Astrocyte (in vitro differentiated cells and primary cell): ENCODE results near the gene CCDC57. TPM values are rescaled to one million over a fixed set of nuclear protein-coding genes. Genes with fewer than 3 reads are reported as not detected.

Experiments
- DNase-seq: peaks from one replicate; pipeline ENCODE4 v3.0.0-alpha.2; 2010; ENCODE audit warnings: low read depth
- FAIRE-seq: peaks from 2 replicates; lab custom pipeline; 2011; peaks lifted over from hg19 to GRCh38; lab: Jason Lieb, UNC
- H2AFZ ChIP-seq: 2 replicates; pipeline ENCODE4 v1.6.0; 2012; ENCODE audit warnings: low read depth, low read length, inconsistent platforms
- H3K27ac ChIP-seq: 2 replicates; pipeline ENCODE4 v1.5.1; 2011; ENCODE audit warnings: low read depth, low read length, inconsistent platforms
- H3K27me3 ChIP-seq: 2 replicates; pipeline ENCODE4 v1.6.0; 2011; ENCODE audit warnings: low read length, inconsistent platforms; ENCODE audit not compliant: insufficient read depth
- H3K36me3 ChIP-seq: 2 replicates; pipeline ENCODE4 v1.5.1; 2011; ENCODE audit warnings: low read length, inconsistent platforms; ENCODE audit not compliant: insufficient read depth
- H3K4me1 ChIP-seq: 2 replicates; pipeline ENCODE4 v1.5.1; 2011; ENCODE audit warnings: low read length, inconsistent platforms; ENCODE audit not compliant: insufficient read depth
- H3K4me2 ChIP-seq: 2 replicates; pipeline ENCODE4 v1.6.0; 2012; ENCODE audit warnings: low read length, inconsistent platforms
- H3K4me3 ChIP-seq: 2 replicates; pipeline ENCODE4 v1.5.1; 2011; ENCODE audit warnings: low read depth, mild to moderate bottlenecking, low read length, inconsistent platforms; ENCODE audit not compliant: insufficient read depth
- H3K79me2 ChIP-seq: 2 replicates; pipeline ENCODE4 v1.6.0; 2012; ENCODE audit warnings: mild to moderate bottlenecking, low read length, inconsistent platforms; ENCODE audit not compliant: insufficient read depth
- H3K9ac ChIP-seq: 2 replicates; pipeline ENCODE4 v1.6.0; 2012; ENCODE audit warnings: mild to moderate bottlenecking, low read length, inconsistent platforms
- H3K9me3 ChIP-seq: 2 replicates; pipeline ENCODE4 v1.5.1; 2012; ENCODE audit warnings: low read depth, mild to moderate bottlenecking, low read length, inconsistent platforms; ENCODE audit not compliant: insufficient read depth
- H4K20me1 ChIP-seq: 2 replicates; pipeline ENCODE4 v1.6.0; 2012; ENCODE audit warnings: low read length, inconsistent platforms; ENCODE audit not compliant: insufficient read depth
- H3K27ac Mint-ChIP-seq: one replicate; pipeline ENCODE4 v1.8.0; 2021; ENCODE audit warnings: mild to moderate bottlenecking, mixed read lengths; ENCODE audit not compliant: unreplicated experiment
- H3K27me3 Mint-ChIP-seq: one replicate; pipeline ENCODE4 v1.8.0; 2021; ENCODE audit warnings: low read depth, mixed read lengths; ENCODE audit not compliant: unreplicated experiment
- H3K36me3 Mint-ChIP-seq: one replicate; pipeline ENCODE4 v1.8.0; 2021; ENCODE audit warnings: low read depth, mixed read lengths; ENCODE audit not compliant: unreplicated experiment
- H3K4me1 Mint-ChIP-seq: one replicate; pipeline ENCODE4 v1.8.0; 2021; ENCODE audit warnings: low read depth, mixed read lengths; ENCODE audit not compliant: unreplicated experiment
- H3K4me3 Mint-ChIP-seq: one replicate; pipeline ENCODE4 v1.8.0; 2021; ENCODE audit warnings: mild to moderate bottlenecking, moderate library complexity, mixed read lengths; ENCODE audit not compliant: unreplicated experiment
- H3K9me3 Mint-ChIP-seq: one replicate; pipeline ENCODE4 v1.8.0; 2021; ENCODE audit warnings: mild to moderate bottlenecking, mixed read lengths; ENCODE audit not compliant: unreplicated experiment
- CTCF ChIP-seq: IDR thresholded peaks from 2 replicates; pipeline ENCODE4 v1.5.1; 2011; ENCODE audit warnings: low read depth, mild to moderate bottlenecking, inconsistent platforms, low read length, moderate library complexity; ENCODE audit not compliant: insufficient read depth
- EZH2 ChIP-seq: IDR thresholded peaks from 2 replicates; pipeline ENCODE4 v1.6.1; 2012; ENCODE audit warnings: mild to moderate bottlenecking, low read length, inconsistent platforms; ENCODE audit not compliant: insufficient read depth
- total RNA-seq: library from RNA; stranded (reverse); gene quantifications from 2 replicates; pipeline ENCODE4 v1.2.1, GENCODE V29; 2021

The CCDC57 gene
- total RNA-seq, 1 donor from 2014 or later = 20.4 TPM

- FAIRE-seq (no peak), DNase-seq (no peak)
- Mint-ChIP-seq H3K36me3 (peaks cover 2% of the 10 kb centered on the region), H3K27me3 (peaks cover 3% of the 10 kb centered on the region), H3K27ac (no peak overlapping the region), H3K4me1 (no peaks in the 10 kb centered on the region), H3K4me3 (no peak overlapping the region), H3K9me3 (no peaks in the 10 kb centered on the region)
- Histone ChIP-seq H3K36me3 (no peaks in the 10 kb centered on the region), H3K27ac (no peak overlapping the region), H3K9ac (no peak overlapping the region), H3K4me1 (no peaks in the 10 kb centered on the region), H3K9me3 (no peaks in the 10 kb centered on the region), H3K4me2 (no peak overlapping the region), H3K4me3 (no peak overlapping the region), H4K20me1 (peaks cover 27% of the 10 kb centered on the region), H3K79me2 (no peaks in the 10 kb centered on the region), H2AFZ (no peak overlapping the region), H3K27me3 (no peaks in the 10 kb centered on the region)
- no peak for TF ChIP-seq EZH2
These were observed 136.4 kb downstream of the CCDC57 start for GRCh38 chr17:82076018-82076784.

- no peaks in the 10 kb centered on the region for H3K9me3 Mint-ChIP-seq
- no peak overlapping the region for H3K27ac Mint-ChIP-seq
- no peaks in the 10 kb centered on the region for H3K4me1 ChIP-seq
- peaks cover 3% of the 10 kb centered on the region for H3K27me3 Mint-ChIP-seq
- no peak overlapping the region for H3K4me3 ChIP-seq
- H3K36me3 ChIP-seq = no peaks in the 10 kb centered on the region
- H3K9ac ChIP-seq = no peak overlapping the region
- no peak overlapping the region for H2AFZ ChIP-seq
- H3K4me2 ChIP-seq = no peak overlapping the region
- H4K20me1 ChIP-seq = peaks cover 6% of the 10 kb centered on the region
- no peaks in the 10 kb centered on the region for H3K9me3 ChIP-seq
- FAIRE-seq (no peak), DNase-seq (no peak)
- no peaks in the 10 kb centered on the region for H3K4me1 Mint-ChIP-seq
- no peaks in the 10 kb centered on the region for H3K27me3 ChIP-seq
- no peaks in the 10 kb centered on the region for H3K79me2 ChIP-seq
- H3K27ac ChIP-seq = no peak overlapping the region
- H3K36me3 Mint-ChIP-seq = peaks cover 2% of the 10 kb centered on the region
- H3K4me3 Mint-ChIP-seq = no peak overlapping the region
- no peak for TF ChIP-seq EZH2
- TF ChIP-seq CTCF = no peak
These were observed 139.2 kb downstream of the CCDC57 start for GRCh38 chr17:82073446-82073845.

GRCh38 chr17:82072827-82073226 is 139.8 kb downstream of the CCDC57 start:
- Histone ChIP-seq H3K36me3 (no peaks in the 10 kb centered on the region), H3K79me2 (no peaks in the 10 kb centered on the region), H3K9me3 (no peaks in the 10 kb centered on the region), H2AFZ (no peak overlapping the region), H3K9ac (no peak overlapping the region), H3K4me2 (no peak overlapping the region), H3K27me3 (no peaks in the 10 kb centered on the region), H4K20me1 (peaks cover 2% of the 10 kb centered on the region), H3K27ac (no peak overlapping the region), H3K4me3 (no peak overlapping the region), H3K4me1 (no peaks in the 10 kb centered on the region)
- TF ChIP-seq EZH2 (no peak), CTCF (no peak)
- DNase-seq (no peak), FAIRE-seq (no peak)
- Mint-ChIP-seq H3K27ac (no peak overlapping the region), H3K27me3 (peaks cover 3% of the 10 kb centered on the region), H3K9me3 (no peaks in the 10 kb centered on the region), H3K36me3 (no peaks in the 10 kb centered on the region), H3K4me1 (no peaks in the 10 kb centered on the region), H3K4me3 (no peak overlapping the region)
